ENCODE results near the gene TSEN2. TPM values are rescaled to one million over a fixed set of nuclear protein-coding genes. Genes with fewer than 3 reads are reported as not detected.

Gene TSEN2
- total RNA-seq, 1 donor from 2014 or later = 18.6 TPM

GRCh38 chr3:12472000-12472610 lies 12.2 kb upstream of the TSEN2 start:
- H3K4me3 Mint-ChIP-seq (ENCODE audit: unreplicated experiment) = no peak overlapping the region
- no peaks in the 10 kb centered on the region for H3K9me3 Mint-ChIP-seq (ENCODE audit: unreplicated experiment)
- no peak for DNase-seq
- TF ChIP-seq CTCF (IDR thresholded peaks at IDR 0.05; ENCODE audit: partially characterized antibody, unreplicated experiment) = no peak
- H3K36me3 Mint-ChIP-seq (ENCODE audit: unreplicated experiment) = no peaks in the 10 kb centered on the region
- H3K27me3 Mint-ChIP-seq (ENCODE audit: unreplicated experiment) = no peaks in the 10 kb centered on the region
- H3K4me1 Mint-ChIP-seq (ENCODE audit: low read depth, unreplicated experiment) = no peaks in the 10 kb centered on the region
- no peak overlapping the region for H3K27ac Mint-ChIP-seq (ENCODE audit: unreplicated experiment)

GRCh38 chr3:12472796-12473195 lies 11.5 kb upstream of the TSEN2 start:
- Mint-ChIP-seq H3K4me1 (ENCODE audit: low read depth, unreplicated experiment) (no peaks in the 10 kb centered on the region), H3K36me3 (ENCODE audit: unreplicated experiment) (no peaks in the 10 kb centered on the region), H3K4me3 (ENCODE audit: unreplicated experiment) (no peak overlapping the region), H3K9me3 (ENCODE audit: unreplicated experiment) (no peaks in the 10 kb centered on the region), H3K27ac (ENCODE audit: unreplicated experiment) (no peak overlapping the region), H3K27me3 (ENCODE audit: unreplicated experiment) (no peaks in the 10 kb centered on the region)
- no peak for TF ChIP-seq CTCF (IDR thresholded peaks at IDR 0.05; ENCODE audit: partially characterized antibody, unreplicated experiment)
- DNase-seq = no peak

GRCh38 chr3:12473511-12473910 lies 10.8 kb upstream of the TSEN2 start:
- no peak for DNase-seq
- no peak overlapping the region for H3K27ac Mint-ChIP-seq (ENCODE audit: unreplicated experiment)
- no peak overlapping the region for H3K4me3 Mint-ChIP-seq (ENCODE audit: unreplicated experiment)
- H3K27me3 Mint-ChIP-seq (ENCODE audit: unreplicated experiment) = no peaks in the 10 kb centered on the region
- no peaks in the 10 kb centered on the region for H3K36me3 Mint-ChIP-seq (ENCODE audit: unreplicated experiment)
- no peak for TF ChIP-seq CTCF (IDR thresholded peaks at IDR 0.05; ENCODE audit: partially characterized antibody, unreplicated experiment)
- no peaks in the 10 kb centered on the region for H3K4me1 Mint-ChIP-seq (ENCODE audit: low read depth, unreplicated experiment)
- no peaks in the 10 kb centered on the region for H3K9me3 Mint-ChIP-seq (ENCODE audit: unreplicated experiment)

GRCh38 chr3:12476238-12476897 lies 7.9 kb upstream of the TSEN2 start:
- TF ChIP-seq CTCF (IDR thresholded peaks at IDR 0.05; ENCODE audit: partially characterized antibody, unreplicated experiment) = no peak
- H3K36me3 Mint-ChIP-seq (ENCODE audit: unreplicated experiment) = no peaks in the 10 kb centered on the region
- DNase-seq = no peak
- no peak overlapping the region for H3K27ac Mint-ChIP-seq (ENCODE audit: unreplicated experiment)
- H3K27me3 Mint-ChIP-seq (ENCODE audit: unreplicated experiment) = no peaks in the 10 kb centered on the region
- H3K4me1 Mint-ChIP-seq (ENCODE audit: low read depth, unreplicated experiment) = peaks cover 2% of the 10 kb centered on the region
- H3K9me3 Mint-ChIP-seq (ENCODE audit: unreplicated experiment) = peaks cover 3% of the 10 kb centered on the region
- H3K4me3 Mint-ChIP-seq (ENCODE audit: unreplicated experiment) = no peak overlapping the region

- TF ChIP-seq CTCF (IDR thresholded peaks at IDR 0.05; ENCODE audit: partially characterized antibody, unreplicated experiment) = no peak
- no peak for DNase-seq
- no peak overlapping the region for H3K4me3 Mint-ChIP-seq (ENCODE audit: unreplicated experiment)
- H3K27ac Mint-ChIP-seq (ENCODE audit: unreplicated experiment) = no peak overlapping the region
- H3K4me1 Mint-ChIP-seq (ENCODE audit: low read depth, unreplicated experiment) = peaks cover 2% of the 10 kb centered on the region
- H3K27me3 Mint-ChIP-seq (ENCODE audit: unreplicated experiment) = no peaks in the 10 kb centered on the region
- peaks cover 3% of the 10 kb centered on the region for H3K9me3 Mint-ChIP-seq (ENCODE audit: unreplicated experiment)
- H3K36me3 Mint-ChIP-seq (ENCODE audit: unreplicated experiment) = no peaks in the 10 kb centered on the region
Observed at GRCh38 chr3:12477256-12477655, 7.0 kb upstream of the TSEN2 start.
